Fibroblast of gingiva (primary cell): ENCODE results near the gene MMD2.
"Not testable (repeated sequence)": the region's sequence is repeated elsewhere in the genome, so short reads cannot be mapped to it uniquely, and the experiment has no call there.

ENCODE experiments used
- DNase-seq: peaks from one replicate; pipeline ENCODE4 v3.0.0-alpha.2; 2011; ENCODE audit warnings: low read depth

Gene MMD2

GRCh38 chr7:4893929-4894475 is 65.0 kb downstream of the MMD2 start:
- no peak for DNase-seq

- not testable (repeated sequence) for DNase-seq
These were observed 65.8 kb downstream of the MMD2 start for GRCh38 chr7:4893188-4893587.

- not testable (repeated sequence) for DNase-seq
These were observed 67.5 kb downstream of the MMD2 start for GRCh38 chr7:4891522-4891921.

GRCh38 chr7:4889682-4890081 is 69.3 kb downstream of the MMD2 start:
- no peak for DNase-seq

- DNase-seq, result no peak
These were observed 70.8 kb downstream of the MMD2 start for GRCh38 chr7:4888161-4888560.

GRCh38 chr7:4886671-4887070 is 72.3 kb downstream of the MMD2 start:
- no peak for DNase-seq

GRCh38 chr7:4885317-4885807 is 73.6 kb downstream of the MMD2 start:
- DNase-seq, result no peak

GRCh38 chr7:4884164-4884563 is 74.8 kb downstream of the MMD2 start:
- DNase-seq, result no peak

GRCh38 chr7:4883372-4884144 is 75.4 kb downstream of the MMD2 start, which contains the start of gene RADIL:
TSS of gene RADIL (minus strand) at chr7:4883716. CDS start at chr7:4878139, 5,577 bp downstream.
- peak; percentile 85 for DNase-seq

GRCh38 chr7:4883033-4883371 is 76.0 kb downstream of the MMD2 start:
- no peak for DNase-seq

- peak; percentile 88 for DNase-seq
These were observed 76.6 kb downstream of the MMD2 start for GRCh38 chr7:4882169-4883032.

- DNase-seq, result no peak
These were observed 78.8 kb downstream of the MMD2 start for GRCh38 chr7:4880218-4880617.

GRCh38 chr7:4879396-4880081 is 79.4 kb downstream of the MMD2 start:
- DNase-seq, result no peak

- peak; percentile 19 for DNase-seq
These were observed 80.4 kb downstream of the MMD2 start for GRCh38 chr7:4878336-4879335.

GRCh38 chr7:4876586-4876985 is 82.4 kb downstream of the MMD2 start:
- no peak for DNase-seq

- DNase-seq, result no peak
These were observed 83.6 kb downstream of the MMD2 start for GRCh38 chr7:4875391-4875790.

GRCh38 chr7:4873071-4873944 is 85.7 kb downstream of the MMD2 start:
- no peak for DNase-seq

- DNase-seq, result no peak
These were observed 86.9 kb downstream of the MMD2 start for GRCh38 chr7:4871930-4872675.

- DNase-seq, result no peak
These were observed 87.8 kb downstream of the MMD2 start for GRCh38 chr7:4871056-4871680.
